Right renal pelvis (tissue), 4 donors: ENCODE data around the gene MOCOS. TPM values are rescaled to one million over a fixed set of nuclear protein-coding genes. Genes with fewer than 3 reads are reported as not detected.
"Not testable (repeated sequence)": the region's sequence is repeated elsewhere in the genome, so short reads cannot be mapped to it uniquely, and the experiment has no call there.

Experiments used
- DNase-seq, 4 donors: peaks; one replicate each; pipeline ENCODE4 v3.0.0-alpha.2; 2013; ENCODE audit warnings: low read depth in 4 of 4, low spot score in 3 of 4, missing footprints in 1 of 4
- polyA plus RNA-seq, 4 donors: library from polyadenylated mRNA; unstranded; fragments of 120-200 nt; gene quantifications; one replicate each; pipeline ENCODE4 v1.2.1, GENCODE V29; 2013; ENCODE audit not compliant: insufficient read length in 4 of 4

MOCOS gene
- polyA plus RNA-seq, 4 donors = 0.40 to 1.1 (median 0.82) TPM

- no peak for DNase-seq
Observed at GRCh38 chr18:36197511-36198166, 10.3 kb downstream of the MOCOS start.

GRCh38 chr18:36199691-36200295 lies 12.5 kb downstream of the MOCOS start:
- no peak for DNase-seq

GRCh38 chr18:36200354-36200771 lies 13.1 kb downstream of the MOCOS start:
- DNase-seq = no peak

GRCh38 chr18:36201765-36202164 lies 14.5 kb downstream of the MOCOS start:
- no peak for DNase-seq

- no peak for DNase-seq
Observed at GRCh38 chr18:36203360-36203895, 16.1 kb downstream of the MOCOS start.

GRCh38 chr18:36205166-36205565 lies 17.9 kb downstream of the MOCOS start:
- DNase-seq = no peak

- no peak for DNase-seq
Observed at GRCh38 chr18:36207303-36207702, 20.0 kb downstream of the MOCOS start.

- not testable (repeated sequence) for DNase-seq
Observed at GRCh38 chr18:36207969-36208368, 20.7 kb downstream of the MOCOS start.

GRCh38 chr18:36211612-36212065 lies 24.3 kb downstream of the MOCOS start:
- no peak for DNase-seq

- no peak for DNase-seq
Observed at GRCh38 chr18:36212301-36213171, 25.2 kb downstream of the MOCOS start.

- DNase-seq = no peak
Observed at GRCh38 chr18:36214811-36215210, 27.5 kb downstream of the MOCOS start.

GRCh38 chr18:36215577-36215976 lies 28.3 kb downstream of the MOCOS start:
- no peak for DNase-seq

GRCh38 chr18:36217348-36217747 lies 30.1 kb downstream of the MOCOS start:
- no peak for DNase-seq

- DNase-seq = no peak
Observed at GRCh38 chr18:36229188-36229587, 41.9 kb downstream of the MOCOS start.

GRCh38 chr18:36240510-36240909 lies 53.2 kb downstream of the MOCOS start:
- not testable (repeated sequence) for DNase-seq

GRCh38 chr18:36241831-36242230 lies 54.5 kb downstream of the MOCOS start:
- DNase-seq = no peak

- DNase-seq = no peak
Observed at GRCh38 chr18:36247036-36247435, 59.7 kb downstream of the MOCOS start.

- no peak for DNase-seq
Observed at GRCh38 chr18:36249392-36249791, 62.1 kb downstream of the MOCOS start.

- DNase-seq = no peak
Observed at GRCh38 chr18:36250827-36251226, 63.5 kb downstream of the MOCOS start.

GRCh38 chr18:36255072-36255698 lies 67.9 kb downstream of the MOCOS start:
- DNase-seq = no peak

- no peak for DNase-seq
Observed at GRCh38 chr18:36256094-36256493, 68.8 kb downstream of the MOCOS start.
